Peyer's patch (tissue), 4 donors: Measurements from ENCODE around the gene GPC5. TPM values are rescaled to one million over a fixed set of nuclear protein-coding genes. Genes with fewer than 3 reads are reported as not detected.

ENCODE experiments used
- DNase-seq, 3 donors: peaks; one replicate each; pipeline ENCODE4 v3.0.0-alpha.2; 2017 to 2019
- H3K27ac ChIP-seq, 4 donors: fragments of 200-600 bp; sonication (generic); one replicate each; pipeline ENCODE4 v1.5.1; 2016 to 2019
- H3K27me3 ChIP-seq, 2 donors: fragments of 200-600 bp; sonication (generic); one replicate each; pipeline ENCODE4 v1.5.1; 2019
- H3K36me3 ChIP-seq, 3 donors: fragments of 200-600 bp; sonication (generic); one replicate each; pipeline ENCODE4 v1.5.1; 2016 to 2019
- H3K4me1 ChIP-seq, 4 donors: fragments of 200-600 bp; sonication (generic); one replicate each; pipeline ENCODE4 v1.5.1; 2016 to 2019
- H3K4me3 ChIP-seq, 4 donors: fragments of 200-600 bp; sonication (generic); 1 replicate in 3 of 4; 2 replicates in 1 of 4; pipeline ENCODE4 v1.5.1; 2016 to 2019; ENCODE audit warnings: mild to moderate bottlenecking in 1 of 4
- H3K9me3 ChIP-seq, 4 donors: fragments of 200-600 bp; sonication (generic); one replicate each; pipeline ENCODE4 v1.5.1; 2016 to 2019; ENCODE audit warnings: mild to moderate bottlenecking in 1 of 4
- CTCF ChIP-seq, 6 experiments: fragments of 450-650 bp in 4 of 6; fragments of 200-600 bp in 2 of 6; sonication (generic) in 1 of 6; IDR thresholded peaks; one replicate each; pipeline ENCODE4 v1.5.1; 2017 to 2019; ENCODE audit warnings: antibody characterized with exemption in 6 of 6, mild to moderate bottlenecking in 3 of 6, moderate library complexity in 1 of 6
- POLR2A ChIP-seq, 2 donors: fragments of 450-650 bp; IDR thresholded peaks; one replicate each; pipeline ENCODE4 v1.5.1; 2017; ENCODE audit warnings: antibody characterized with exemption in 2 of 2, mild to moderate bottlenecking in 2 of 2, moderate library complexity in 2 of 2
- total RNA-seq, 4 donors: library from RNA; depleted of rRNA; stranded (reverse); fragments of >200 nt; gene quantifications; one replicate each; pipeline ENCODE4 v1.1.0, GENCODE V29; 2016

GPC5 gene
- total RNA-seq, 4 donors from 2014 or later = 4.1 TPM; not detected in 3

GRCh38 chr13:91399189-91400062 lies 1.0 kb downstream of the GPC5 start:
- H3K27me3 ChIP-seq = peaks cover 0 to 9% of the 10 kb centered on the region in 2 donors
- no peak for TF ChIP-seq POLR2A (IDR thresholded peaks at IDR 0.05)
- TF ChIP-seq CTCF (IDR thresholded peaks at IDR 0.05) = no peak
- H3K4me1 ChIP-seq = peaks cover 0 to 17% (median 4%) of the 10 kb centered on the region in 4 donors
- H3K9me3 ChIP-seq = no peaks in the 10 kb centered on the region
- H3K36me3 ChIP-seq = no peaks in the 10 kb centered on the region
- peak overlapping the region; percentile 31 to 60 (median 50) for H3K4me3 ChIP-seq
- no peak for DNase-seq
- H3K27ac ChIP-seq = peak overlapping the region in 1 of 4 donors; percentile 22

- no peak for TF ChIP-seq POLR2A (IDR thresholded peaks at IDR 0.05)
- TF ChIP-seq CTCF (IDR thresholded peaks at IDR 0.05) = no peak
- Histone ChIP-seq H3K27me3 (peaks cover 0 to 9% of the 10 kb centered on the region in 2 donors), H3K4me1 (peaks cover 0 to 17% (median 4%) of the 10 kb centered on the region in 4 donors), H3K4me3 (no peak overlapping the region), H3K9me3 (no peaks in the 10 kb centered on the region), H3K36me3 (no peaks in the 10 kb centered on the region), H3K27ac (no peak overlapping the region)
- no peak for DNase-seq
These were observed 1.6 kb downstream of the GPC5 start for GRCh38 chr13:91400063-91400399.

GRCh38 chr13:91400671-91401070 lies 2.2 kb downstream of the GPC5 start:
- Histone ChIP-seq H3K27me3 (peaks cover 0 to 9% of the 10 kb centered on the region in 2 donors), H3K36me3 (no peaks in the 10 kb centered on the region), H3K4me1 (peaks cover 0 to 17% (median 4%) of the 10 kb centered on the region in 4 donors), H3K9me3 (no peaks in the 10 kb centered on the region), H3K4me3 (no peak overlapping the region), H3K27ac (no peak overlapping the region)
- TF ChIP-seq POLR2A (IDR thresholded peaks at IDR 0.05) (no peak), CTCF (IDR thresholded peaks at IDR 0.05) (no peak)
- no peak for DNase-seq

GRCh38 chr13:91401920-91402319 lies 3.5 kb downstream of the GPC5 start:
- Histone ChIP-seq H3K4me1 (peaks cover 0 to 17% (median 4%) of the 10 kb centered on the region in 4 donors), H3K27ac (no peak overlapping the region), H3K36me3 (no peaks in the 10 kb centered on the region), H3K4me3 (no peak overlapping the region), H3K9me3 (no peaks in the 10 kb centered on the region), H3K27me3 (peaks cover 0 to 9% of the 10 kb centered on the region in 2 donors)
- DNase-seq = no peak
- TF ChIP-seq POLR2A (IDR thresholded peaks at IDR 0.05) = no peak

- Histone ChIP-seq H3K27me3 (no peaks in the 10 kb centered on the region), H3K27ac (no peak overlapping the region), H3K4me3 (no peak overlapping the region), H3K9me3 (no peaks in the 10 kb centered on the region), H3K36me3 (no peaks in the 10 kb centered on the region), H3K4me1 (no peaks in the 10 kb centered on the region)
- TF ChIP-seq CTCF (IDR thresholded peaks at IDR 0.05) (no peak), POLR2A (IDR thresholded peaks at IDR 0.05) (no peak)
- no peak for DNase-seq
These were observed 6.8 kb downstream of the GPC5 start for GRCh38 chr13:91405240-91405639.

- Histone ChIP-seq H3K4me1 (no peaks in the 10 kb centered on the region), H3K36me3 (no peaks in the 10 kb centered on the region), H3K9me3 (no peaks in the 10 kb centered on the region), H3K27me3 (no peaks in the 10 kb centered on the region), H3K4me3 (no peak overlapping the region), H3K27ac (no peak overlapping the region)
- peak in 1 of 3 donors; percentile 45 for DNase-seq
- TF ChIP-seq POLR2A (IDR thresholded peaks at IDR 0.05) (no peak), CTCF (IDR thresholded peaks at IDR 0.05) (peak in 4 of 6 experiments; percentile 25 to 44 (median 38))
These were observed 8.2 kb downstream of the GPC5 start for GRCh38 chr13:91406619-91407018.
